GM18951 (cell line): ENCODE measurements around the gene C17orf100.

ENCODE experiments used
- POLR2A ChIP-seq: IDR thresholded peaks from 4 replicates; pipeline ENCODE4 v1.6.1; 2011; ENCODE audit warnings: mild to moderate bottlenecking; ENCODE audit not compliant: insufficient read length, insufficient read depth; ENCODE audit errors: extremely low read depth
- in situ Hi-C: fragments of 300-500 bp; cut with MboI; formaldehyde crosslinking; loops from one replicate; pipeline ENCODE4 v1.12.0; 2022; ENCODE audit warnings: low sequenced_read_pairs, mixed read lengths, inconsistent platforms; ENCODE audit not compliant: unreplicated experiment

Gene C17orf100

DNA sequence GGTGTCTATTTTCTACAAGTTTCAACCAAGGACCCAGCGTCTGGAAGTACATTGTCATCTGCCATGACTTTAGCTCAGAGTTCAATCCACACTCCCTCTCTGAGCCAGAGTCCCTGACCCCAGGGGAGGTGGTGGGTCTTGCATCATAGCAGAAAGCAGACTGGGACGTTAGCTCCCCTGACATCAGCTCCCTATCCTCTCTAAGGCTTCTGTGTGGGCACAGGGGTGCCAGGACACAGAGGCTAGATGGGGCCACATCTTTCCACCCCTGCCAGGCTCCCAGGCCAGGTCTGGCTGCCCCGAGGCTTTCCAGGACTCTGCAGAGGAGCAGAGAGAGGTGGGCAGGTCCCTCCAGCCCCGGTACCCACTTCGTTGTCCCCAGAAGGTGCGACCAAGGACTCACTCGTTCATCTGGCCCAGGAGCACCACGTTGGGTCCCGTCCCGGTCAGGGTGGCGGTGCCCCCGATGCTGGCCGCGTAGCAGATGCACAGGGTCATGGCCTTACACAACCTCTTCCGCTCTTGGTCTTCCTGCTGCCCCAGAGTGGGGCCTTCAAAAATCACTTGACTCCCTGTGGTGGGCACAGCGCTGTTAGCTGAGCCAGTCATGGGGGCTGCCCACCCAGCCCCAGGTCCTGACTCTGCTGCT is 51.1 kb downstream of the C17orf100 start:
- in situ Hi-C loops: no loop called here
- TF ChIP-seq POLR2A: no peak
